Progenitor cell of endocrine pancreas (in vitro differentiated cells): ENCODE results near the gene ERCC1. TPM values are rescaled to one million over a fixed set of nuclear protein-coding genes. Genes with fewer than 3 reads are reported as not detected.

ENCODE experiments used
- DNase-seq: peaks from one replicate; pipeline ENCODE4 v3.0.0; 2021; ENCODE audit warnings: low spot score; ENCODE audit not compliant: unreplicated experiment
- H3K27ac Mint-ChIP-seq: 2 replicates; pipeline ENCODE4 v1.8.0; 2021; ENCODE audit warnings: mild to moderate bottlenecking, moderate library complexity, mixed read lengths
- H3K27me3 Mint-ChIP-seq: 2 replicates; pipeline ENCODE4 v1.8.0; 2021; ENCODE audit warnings: mixed read lengths
- H3K36me3 Mint-ChIP-seq: 2 replicates; pipeline ENCODE4 v1.8.0; 2022; ENCODE audit warnings: mixed read lengths; ENCODE audit not compliant: insufficient read depth
- H3K4me1 Mint-ChIP-seq: 2 replicates; pipeline ENCODE4 v1.8.0; 2021; ENCODE audit warnings: low read depth, mixed read lengths
- H3K4me3 Mint-ChIP-seq: 2 replicates; pipeline ENCODE4 v1.8.0; 2021; ENCODE audit warnings: low read depth, mild to moderate bottlenecking, moderate library complexity, mixed read lengths
- H3K9me3 Mint-ChIP-seq: 2 replicates; pipeline ENCODE4 v1.8.0; 2021; ENCODE audit warnings: low read depth, mixed read lengths
- total RNA-seq: library from RNA; stranded (reverse); gene quantifications from 2 replicates; pipeline ENCODE4 v1.2.1, GENCODE V29; 2021
- TF ChIP-seq, protein P1 (sequence below): fragments of 200-600 bp; sonication (generic); IDR thresholded peaks from one replicate; pipeline ENCODE4 v1.5.0; 2021; ENCODE audit warnings: antibody characterized with exemption, mild to moderate bottlenecking; ENCODE audit not compliant: unreplicated experiment

ERCC1 gene
- total RNA-seq, 1 donor from 2014 or later: 64.8 TPM

DNA sequence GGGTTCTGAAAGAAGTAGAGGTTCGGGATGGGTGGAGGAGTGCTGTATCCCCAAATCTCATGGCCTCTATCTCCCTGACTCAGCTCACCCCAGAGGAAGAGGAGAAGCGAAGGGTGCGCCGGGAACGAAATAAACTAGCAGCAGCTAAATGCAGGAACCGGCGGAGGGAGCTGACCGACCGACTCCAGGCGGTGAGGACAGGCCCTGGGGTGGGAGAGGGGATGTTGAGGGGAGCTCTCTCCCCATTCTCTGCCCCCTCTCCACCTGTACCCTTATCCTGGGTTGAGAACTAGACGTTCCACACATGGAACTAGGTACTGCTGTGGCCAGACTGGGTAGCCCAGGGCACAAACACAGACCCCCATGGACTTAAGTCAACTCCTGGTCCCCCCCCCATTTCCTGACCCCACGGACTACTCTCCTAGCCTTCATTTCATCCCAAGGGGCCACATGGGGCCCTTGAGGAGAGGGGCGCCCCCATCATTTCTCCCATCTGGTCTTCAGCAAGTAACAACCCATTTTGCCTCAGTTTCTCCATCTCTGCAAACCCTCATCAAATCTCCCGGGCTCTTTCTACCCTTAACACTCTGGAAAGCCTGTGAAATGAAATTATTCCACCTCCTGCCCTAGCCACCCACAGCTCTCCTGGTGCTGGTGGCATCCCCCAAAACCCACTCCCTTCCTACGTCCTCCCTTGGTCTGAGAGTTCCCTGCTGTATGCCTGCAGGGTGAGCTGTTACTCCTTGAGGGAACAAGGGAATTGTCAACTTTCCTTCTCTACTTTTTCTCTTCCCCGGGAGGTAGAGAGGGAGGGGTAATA lies 47.6 kb upstream of the ERCC1 start:
- Mint-ChIP-seq H3K9me3 (no peaks in the 10 kb centered on the region), H3K27me3 (peaks cover 31% of the 10 kb centered on the region), H3K4me3 (no peak overlapping the region), H3K27ac (no peak overlapping the region), H3K36me3 (no peaks in the 10 kb centered on the region), H3K4me1 (peaks cover 19% of the 10 kb centered on the region)
- DNase-seq: no peak
- TF ChIP-seq, protein P1, sequence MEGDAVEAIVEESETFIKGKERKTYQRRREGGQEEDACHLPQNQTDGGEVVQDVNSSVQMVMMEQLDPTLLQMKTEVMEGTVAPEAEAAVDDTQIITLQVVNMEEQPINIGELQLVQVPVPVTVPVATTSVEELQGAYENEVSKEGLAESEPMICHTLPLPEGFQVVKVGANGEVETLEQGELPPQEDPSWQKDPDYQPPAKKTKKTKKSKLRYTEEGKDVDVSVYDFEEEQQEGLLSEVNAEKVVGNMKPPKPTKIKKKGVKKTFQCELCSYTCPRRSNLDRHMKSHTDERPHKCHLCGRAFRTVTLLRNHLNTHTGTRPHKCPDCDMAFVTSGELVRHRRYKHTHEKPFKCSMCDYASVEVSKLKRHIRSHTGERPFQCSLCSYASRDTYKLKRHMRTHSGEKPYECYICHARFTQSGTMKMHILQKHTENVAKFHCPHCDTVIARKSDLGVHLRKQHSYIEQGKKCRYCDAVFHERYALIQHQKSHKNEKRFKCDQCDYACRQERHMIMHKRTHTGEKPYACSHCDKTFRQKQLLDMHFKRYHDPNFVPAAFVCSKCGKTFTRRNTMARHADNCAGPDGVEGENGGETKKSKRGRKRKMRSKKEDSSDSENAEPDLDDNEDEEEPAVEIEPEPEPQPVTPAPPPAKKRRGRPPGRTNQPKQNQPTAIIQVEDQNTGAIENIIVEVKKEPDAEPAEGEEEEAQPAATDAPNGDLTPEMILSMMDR: no peak

GRCh38 chr19:45470762-45471081 lies 47.0 kb upstream of the ERCC1 start:
- Mint-ChIP-seq H3K4me1 (peaks cover 19% of the 10 kb centered on the region), H3K27ac (no peak overlapping the region)

GRCh38 chr19:45469945-45470761 lies 46.4 kb upstream of the ERCC1 start:
- Mint-ChIP-seq H3K36me3 (no peaks in the 10 kb centered on the region), H3K4me1 (peaks cover 19% of the 10 kb centered on the region), H3K27me3 (peaks cover 30% of the 10 kb centered on the region), H3K27ac (peak overlapping the region; percentile 97), H3K4me3 (peak overlapping the region; percentile 84), H3K9me3 (no peaks in the 10 kb centered on the region)
- DNase-seq: no peak
- TF ChIP-seq, protein P1: no peak

More at GRCh38 chr19:45470762-45471081, 47.0 kb upstream of the ERCC1 start:
- Mint-ChIP-seq H3K36me3 (no peaks in the 10 kb centered on the region), H3K4me3 (no peak overlapping the region), H3K9me3 (no peaks in the 10 kb centered on the region), H3K27me3 (peaks cover 31% of the 10 kb centered on the region)
- no peak for DNase-seq
- TF ChIP-seq, protein P1: no peak

DNA sequence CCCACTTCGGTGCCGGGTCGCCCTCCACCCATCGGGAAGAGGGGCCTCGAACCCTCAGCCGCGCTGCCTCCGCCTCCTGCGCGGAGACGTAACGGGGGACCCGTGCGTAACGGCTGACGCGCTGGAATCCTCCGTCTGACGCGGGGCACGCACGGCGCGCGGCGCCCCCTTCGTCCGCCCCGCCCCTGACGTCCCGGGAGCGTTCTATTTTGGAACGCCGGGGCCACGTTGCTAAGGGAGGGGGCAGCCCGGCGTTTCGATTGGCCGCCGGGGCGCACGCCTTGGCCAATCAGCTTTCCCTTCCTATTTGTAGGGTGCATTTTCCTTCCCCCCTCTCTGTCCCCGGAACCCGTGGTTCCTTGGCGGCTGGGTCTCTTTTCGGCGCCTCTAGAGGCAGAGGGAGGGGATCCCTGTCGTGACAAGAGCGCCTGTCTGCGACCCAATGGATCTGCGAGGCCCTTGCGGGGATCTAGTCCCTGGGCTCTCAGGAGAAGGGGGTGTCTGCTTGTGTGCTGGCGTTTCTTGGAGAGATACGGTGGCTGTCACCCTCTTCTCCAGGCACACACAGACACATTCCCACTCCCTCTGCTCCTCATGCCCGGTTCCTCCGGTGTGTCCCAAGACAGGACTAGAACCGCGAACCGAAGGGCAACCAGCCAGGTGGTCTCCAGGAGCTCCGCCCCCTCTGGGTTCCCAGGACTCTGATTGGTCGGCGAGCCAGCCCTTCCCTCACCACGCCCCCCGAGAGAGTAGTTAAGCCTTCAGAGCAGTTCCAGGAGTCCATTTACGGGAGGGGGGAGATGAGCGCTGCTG lies 45.6 kb upstream of the ERCC1 start:
- H3K36me3 Mint-ChIP-seq: no peaks in the 10 kb centered on the region
- H3K9me3 Mint-ChIP-seq: no peaks in the 10 kb centered on the region
- peak; percentile 83 for DNase-seq
- peak overlapping the region; percentile 97 for H3K27ac Mint-ChIP-seq
- H3K4me3 Mint-ChIP-seq: peak overlapping the region; percentile 84
- peaks cover 23% of the 10 kb centered on the region for H3K27me3 Mint-ChIP-seq
- H3K4me1 Mint-ChIP-seq: peaks cover 19% of the 10 kb centered on the region
- TF ChIP-seq, protein P1: no peak

- no peaks in the 10 kb centered on the region for H3K9me3 Mint-ChIP-seq
- peak overlapping the region; percentile 84 for H3K4me3 Mint-ChIP-seq
- H3K36me3 Mint-ChIP-seq: no peaks in the 10 kb centered on the region
- H3K27ac Mint-ChIP-seq: peak overlapping the region; percentile 97
- H3K27me3 Mint-ChIP-seq: peaks cover 18% of the 10 kb centered on the region
- peaks cover 19% of the 10 kb centered on the region for H3K4me1 Mint-ChIP-seq
- TF ChIP-seq, protein P1: no peak
- no peak for DNase-seq
These were observed 45.0 kb upstream of the ERCC1 start for GRCh38 chr19:45468803-45469131.
